22Rv1 (cell line): ENCODE measurements around the gene DRC1.

Experiments used
- CTCF ChIP-seq: fragments of 450-650 bp; IDR thresholded peaks from 2 replicates; pipeline ENCODE4 v1.5.1; 2017; ENCODE audit warnings: mild to moderate bottlenecking
- ZFX ChIP-seq: fragments of 450-650 bp; IDR thresholded peaks from 2 replicates; pipeline ENCODE4 v1.6.1; 2017; ENCODE audit warnings: antibody characterized with exemption, borderline replicate concordance

- TF ChIP-seq CTCF (no peak), ZFX (no peak)
These were observed 75.6 kb downstream of the DRC1 start for GRCh38 chr2:26477126-26477910.
